HTR-8/SVneo (cell line): ENCODE results near the gene CYP4V2.

Source experiments
- DNase-seq: peaks from one replicate; pipeline ENCODE4 v3.0.0; 2011; ENCODE audit warnings: low spot score, mixed read lengths; ENCODE audit not compliant: insufficient read length
- FAIRE-seq: peaks from 2 replicates; lab custom pipeline; 2011; peaks lifted over from hg19 to GRCh38; lab: Jason Lieb, UNC

The CYP4V2 gene

GRCh38 chr4:186172546-186172945, 18.8 kb upstream of the CYP4V2 start:
- no peak for FAIRE-seq
- no peak for DNase-seq

DNA sequence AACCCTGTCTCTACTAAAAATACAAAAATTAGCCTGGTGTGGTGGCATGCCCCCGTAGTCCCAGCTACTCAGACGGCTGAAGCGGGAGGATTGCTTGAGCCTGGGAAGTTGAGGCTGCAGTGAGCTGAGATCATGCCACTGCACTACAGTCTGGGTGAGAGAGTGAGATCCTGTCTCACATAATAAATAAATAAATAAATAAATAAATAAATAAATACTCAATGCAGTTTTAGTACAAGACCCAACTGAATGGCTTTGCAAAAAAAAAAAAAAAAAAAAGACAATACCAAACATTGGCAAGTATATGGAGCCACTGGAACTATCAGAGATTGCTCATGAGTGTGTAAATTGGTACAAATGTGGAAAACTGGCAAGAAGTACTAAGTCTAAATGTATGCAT, 3.3 kb upstream of the CYP4V2 start:
- no peak for DNase-seq
- FAIRE-seq, result no peak

DNA sequence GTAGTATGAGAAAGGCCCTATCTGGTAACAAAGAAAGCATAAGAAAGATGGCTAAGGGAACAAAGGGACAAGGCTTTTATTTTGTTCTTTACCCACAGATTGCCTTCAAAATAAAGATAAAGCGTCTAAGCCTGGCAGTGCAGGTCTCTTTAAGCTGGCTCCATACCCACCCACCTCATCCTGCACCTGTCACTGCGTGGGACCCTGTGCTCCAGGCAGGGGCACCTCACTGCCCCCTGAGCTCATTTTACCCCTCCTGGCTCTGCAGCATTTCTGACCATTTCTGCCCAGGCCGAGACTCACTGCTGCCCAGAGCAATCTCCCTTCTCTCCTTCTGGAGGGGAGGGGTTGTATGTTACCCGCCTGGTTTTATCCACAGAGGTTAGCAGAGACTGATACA, 1.7 kb upstream of the CYP4V2 start:
- DNase-seq (no peak), FAIRE-seq (no peak)

DNA sequence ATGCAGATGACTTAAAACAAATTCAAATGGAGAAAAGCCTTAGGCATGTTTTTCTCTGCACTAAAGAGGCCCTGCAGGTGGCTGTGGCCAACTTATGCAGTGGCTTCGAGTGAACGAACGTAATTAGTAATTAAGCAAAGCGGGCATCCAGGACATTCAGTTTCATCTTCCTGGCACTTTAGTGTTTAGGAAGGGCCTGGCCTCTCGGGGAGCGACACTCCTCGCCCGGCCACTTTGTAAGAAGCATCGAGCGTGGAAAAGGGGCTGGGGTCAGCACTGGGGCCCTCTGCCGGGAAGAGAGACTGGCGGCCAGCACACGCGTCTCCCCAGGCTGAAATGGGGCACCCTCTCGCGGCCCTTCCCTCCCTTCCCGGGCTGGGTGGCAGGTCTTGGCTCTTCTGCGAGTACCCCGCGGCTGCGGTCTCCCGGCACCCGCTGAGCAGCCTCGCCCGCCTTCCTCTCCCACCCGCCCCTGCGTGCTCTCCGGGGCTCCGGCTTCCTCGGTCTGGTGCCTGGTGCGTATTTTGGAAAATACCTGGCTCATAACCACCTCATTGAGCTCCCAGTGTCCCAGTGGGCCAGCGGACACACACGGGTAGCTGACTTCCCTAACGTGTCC, 677 bp upstream of the CYP4V2 start:
- FAIRE-seq (no peak), DNase-seq (peak; percentile 42)

DNA sequence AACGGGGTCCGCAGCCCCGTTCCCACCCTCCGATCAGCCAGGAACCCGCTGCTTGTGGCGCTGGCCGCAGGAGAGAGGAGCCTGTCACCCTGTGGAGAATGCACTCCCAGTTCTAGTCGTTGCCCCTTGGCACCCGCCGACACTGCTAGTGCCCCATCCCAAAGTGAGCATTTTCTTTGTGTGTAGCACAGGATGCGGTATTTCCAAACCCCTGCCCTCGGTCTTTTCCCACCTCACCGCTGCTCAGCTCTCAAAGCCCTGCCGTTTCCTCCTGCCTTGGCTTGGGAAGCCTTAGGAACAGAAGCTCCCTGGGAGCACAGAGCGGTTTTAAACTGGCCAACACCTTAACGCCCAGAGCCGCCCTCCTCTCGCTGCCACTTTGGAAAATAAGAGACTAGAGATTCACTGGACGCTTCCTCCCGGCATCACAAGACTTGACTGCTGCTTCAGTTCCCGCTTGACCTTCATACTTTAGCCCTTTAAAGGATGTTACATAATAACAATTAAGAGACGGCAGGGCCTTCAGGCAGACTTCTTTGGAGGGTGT, 772 bp downstream of the CYP4V2 start:
- FAIRE-seq, result peak; percentile 57
- peak; percentile 53 for DNase-seq

GRCh38 chr4:186193851-186194250, 2.5 kb downstream of the CYP4V2 start:
- DNase-seq (no peak), FAIRE-seq (no peak)

GRCh38 chr4:186196063-186196462, 4.7 kb downstream of the CYP4V2 start:
- DNase-seq (no peak), FAIRE-seq (no peak)

DNA sequence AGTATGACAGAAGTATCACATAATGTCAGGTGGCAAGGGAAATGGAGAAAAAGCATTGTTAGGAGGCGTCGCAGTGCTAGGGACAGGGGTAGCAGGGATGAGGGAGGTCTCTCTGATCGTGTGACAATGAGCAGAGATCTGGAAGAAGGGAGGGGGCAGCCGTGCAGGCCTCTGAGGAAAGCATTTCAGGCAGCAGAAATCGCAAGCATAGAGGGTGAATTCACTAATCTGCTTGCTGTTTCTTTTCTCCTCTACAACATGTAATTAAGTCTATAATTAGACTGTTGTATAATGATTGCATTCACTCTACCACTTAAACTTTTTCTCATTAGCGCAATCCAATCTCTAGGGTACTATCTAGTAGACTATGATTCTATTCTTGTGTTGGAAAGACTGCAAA, 9.1 kb downstream of the CYP4V2 start:
- FAIRE-seq (no peak), DNase-seq (no peak)

- DNase-seq, result no peak
- FAIRE-seq, result no peak
Measured at GRCh38 chr4:186201010-186201409, 9.6 kb downstream of the CYP4V2 start.

GRCh38 chr4:186201535-186202230, 10.3 kb downstream of the CYP4V2 start:
- DNase-seq, result peak; percentile 48
- FAIRE-seq, result peak; percentile 28

DNA sequence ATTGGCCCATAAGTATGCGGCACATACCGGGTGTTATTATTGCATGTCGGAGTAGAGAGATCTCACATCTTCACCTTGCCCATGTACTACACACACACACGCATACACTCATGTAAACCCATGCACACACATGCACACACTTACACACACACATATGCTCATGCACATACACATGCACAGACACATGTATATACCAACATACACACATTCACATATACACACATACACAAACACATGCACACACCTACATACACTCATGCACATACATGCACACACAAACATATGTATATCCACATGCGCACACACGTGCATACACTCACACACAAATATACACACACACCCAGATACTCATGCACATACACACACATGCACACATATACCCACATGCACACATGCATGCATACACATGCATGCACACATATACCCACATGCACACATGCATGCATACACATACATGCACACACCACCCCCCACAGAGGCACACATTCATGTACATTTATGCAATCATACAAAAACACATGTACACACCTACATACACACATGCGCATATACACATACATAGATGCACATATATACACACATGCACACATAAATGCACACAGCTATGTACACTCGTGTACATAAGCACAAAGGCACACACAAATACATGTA, 11.2 kb downstream of the CYP4V2 start:
- FAIRE-seq (peak; percentile 86), DNase-seq (no peak)

DNA sequence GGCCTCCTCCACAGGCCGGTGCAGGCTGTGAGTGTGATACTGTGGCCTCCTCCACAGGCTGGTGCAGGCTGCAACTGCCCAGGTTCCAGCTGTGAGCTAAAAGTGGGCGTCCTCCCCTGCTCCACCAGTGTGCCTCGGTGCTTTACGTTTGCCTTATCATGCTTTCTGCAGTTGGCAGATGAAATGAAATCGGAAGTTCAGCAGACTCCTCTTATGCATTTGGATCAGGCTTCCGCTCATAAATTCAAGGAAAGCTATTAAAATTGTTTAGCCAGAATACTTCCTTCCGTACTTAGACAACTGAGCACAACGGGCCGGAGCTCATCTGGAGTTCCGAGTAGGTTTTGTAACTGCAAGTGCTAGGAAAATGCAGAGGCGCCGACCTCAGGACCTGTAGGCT, 12.0 kb downstream of the CYP4V2 start:
- DNase-seq, result no peak
- FAIRE-seq, result no peak

GRCh38 chr4:186204103-186204559, 12.8 kb downstream of the CYP4V2 start:
- FAIRE-seq, result no peak
- DNase-seq, result no peak

DNA sequence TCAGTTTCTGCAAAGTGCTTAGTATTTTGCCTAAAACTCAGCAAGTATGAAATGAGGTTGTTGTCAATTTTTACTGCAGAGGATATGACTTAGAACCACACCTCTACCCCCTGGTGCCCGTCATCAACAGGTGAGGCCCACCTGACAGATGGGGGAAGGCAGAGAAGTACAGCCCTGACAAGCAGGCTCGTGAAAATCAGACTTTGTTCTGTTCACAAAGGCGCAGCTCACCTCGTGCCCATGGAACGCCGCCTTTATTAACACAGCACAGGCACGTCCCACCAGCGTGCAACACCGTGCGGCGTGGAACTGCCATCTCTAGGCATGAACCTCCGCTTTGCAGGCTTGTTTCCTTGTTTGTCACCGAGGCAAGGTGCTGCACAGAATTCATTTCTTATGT, 13.3 kb downstream of the CYP4V2 start:
- no peak for FAIRE-seq
- DNase-seq, result no peak

DNA sequence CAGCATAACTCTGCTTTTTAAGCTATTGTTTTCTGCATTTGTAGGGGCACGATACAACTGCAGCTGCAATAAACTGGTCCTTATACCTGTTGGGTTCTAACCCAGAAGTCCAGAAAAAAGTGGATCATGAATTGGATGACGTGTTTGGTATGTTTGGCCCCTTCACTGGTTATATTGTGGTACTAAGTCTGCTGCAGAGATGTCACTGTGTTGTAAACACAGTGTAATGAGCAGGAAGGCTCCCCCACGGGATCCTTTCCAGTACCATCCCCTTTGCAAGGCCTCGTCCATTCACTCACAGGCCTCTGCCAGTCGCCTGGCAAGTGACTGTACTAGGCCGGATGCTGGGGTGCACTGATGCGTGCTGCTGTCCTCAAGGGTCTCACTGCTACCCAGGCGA, 13.8 kb downstream of the CYP4V2 start:
- DNase-seq (no peak), FAIRE-seq (no peak)

- FAIRE-seq, result peak; percentile 36
- no peak for DNase-seq
Measured at GRCh38 chr4:186216465-186217024, 25.2 kb downstream of the CYP4V2 start.

- no peak for FAIRE-seq
- no peak for DNase-seq
Measured at GRCh38 chr4:186217733-186218293, 26.4 kb downstream of the CYP4V2 start.

GRCh38 chr4:186221624-186222023, 30.3 kb downstream of the CYP4V2 start:
- DNase-seq (no peak), FAIRE-seq (no peak)

GRCh38 chr4:186225848-186226247, 34.5 kb downstream of the CYP4V2 start:
- FAIRE-seq (no peak), DNase-seq (no peak)

DNA sequence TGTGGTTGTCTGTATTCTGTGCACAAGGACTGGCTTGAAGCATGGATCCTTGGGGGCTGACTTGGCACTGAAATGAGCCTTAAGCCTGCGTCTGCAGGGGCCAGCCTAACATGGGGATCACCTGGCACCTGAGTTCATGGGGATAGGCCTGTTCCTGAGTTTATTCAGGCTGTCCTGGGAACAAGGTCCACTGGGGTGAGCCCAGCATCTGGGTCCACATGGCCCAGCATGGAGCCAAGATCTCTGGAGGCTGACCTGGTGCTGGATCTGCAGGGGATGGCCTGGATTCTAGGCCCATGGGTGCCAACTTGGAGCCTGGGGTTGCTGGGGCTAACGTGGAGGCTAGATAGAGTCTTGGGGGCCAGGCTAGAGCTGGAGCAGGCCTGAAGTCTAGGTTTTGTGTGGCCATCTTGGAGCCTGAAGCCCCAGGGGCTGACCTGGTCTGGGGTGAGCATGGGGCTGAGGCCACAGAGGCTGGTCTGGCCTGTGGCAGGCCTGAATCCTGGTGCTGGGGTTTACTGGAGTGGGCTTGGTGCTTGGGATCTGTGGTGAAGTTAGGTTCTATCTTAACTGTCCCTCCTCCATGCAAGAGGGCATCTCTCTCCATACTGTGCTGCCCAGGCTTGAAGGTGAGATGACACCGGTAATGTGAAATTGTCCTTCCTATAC, 35.3 kb downstream of the CYP4V2 start:
- DNase-seq (no peak), FAIRE-seq (no peak)
